Stimulated activated CD8-positive, alpha-beta memory T cell treated with anti-CD3 and anti-CD28 coated beads, Interleukin-4, amount 100 ng/mL, for 4 hours (primary cell): ENCODE data around the gene SLC25A41.
"Not testable (repeated sequence)": the region's sequence is repeated elsewhere in the genome, so short reads cannot be mapped to it uniquely, and the experiment has no call there.

Experiments used
- DNase-seq, 2 donors: peaks; one replicate each; pipeline ENCODE4 v3.0.0-alpha.2; 2020; ENCODE audit warnings: low read depth in 2 of 2, low spot score in 1 of 2

The SLC25A41 gene

DNA sequence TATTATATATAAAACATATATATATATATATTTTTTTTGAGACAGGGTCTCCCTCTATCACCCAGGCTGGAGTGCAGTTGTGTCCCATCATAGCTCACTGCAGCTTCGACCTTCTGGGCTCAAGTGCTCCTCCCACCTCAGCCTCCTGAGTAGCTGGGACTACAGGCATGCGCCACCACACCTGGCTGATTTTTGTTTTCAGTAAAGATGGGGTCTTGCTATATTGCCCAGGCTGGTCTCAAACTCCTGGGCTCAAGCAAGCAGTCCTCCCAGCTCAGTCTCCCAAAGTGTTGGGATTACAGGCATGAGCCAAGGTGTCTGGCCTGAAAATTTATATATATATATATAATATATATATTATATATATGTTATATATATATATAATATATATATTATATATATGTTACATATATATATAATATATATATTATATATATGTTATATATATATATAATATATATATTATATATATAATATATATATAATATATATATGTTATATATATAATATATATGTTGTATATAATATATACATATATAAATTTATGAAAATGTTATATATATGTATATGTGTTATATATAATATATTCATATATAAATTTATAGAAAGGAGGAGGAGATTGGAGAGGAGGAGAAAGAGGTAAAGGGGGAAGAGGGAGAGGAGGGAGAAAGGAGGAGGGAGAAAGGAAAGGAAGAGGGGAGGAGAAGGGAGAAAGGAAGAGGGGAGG is 4.7 kb downstream of the SLC25A41 start:
- not testable (repeated sequence) for DNase-seq

DNA sequence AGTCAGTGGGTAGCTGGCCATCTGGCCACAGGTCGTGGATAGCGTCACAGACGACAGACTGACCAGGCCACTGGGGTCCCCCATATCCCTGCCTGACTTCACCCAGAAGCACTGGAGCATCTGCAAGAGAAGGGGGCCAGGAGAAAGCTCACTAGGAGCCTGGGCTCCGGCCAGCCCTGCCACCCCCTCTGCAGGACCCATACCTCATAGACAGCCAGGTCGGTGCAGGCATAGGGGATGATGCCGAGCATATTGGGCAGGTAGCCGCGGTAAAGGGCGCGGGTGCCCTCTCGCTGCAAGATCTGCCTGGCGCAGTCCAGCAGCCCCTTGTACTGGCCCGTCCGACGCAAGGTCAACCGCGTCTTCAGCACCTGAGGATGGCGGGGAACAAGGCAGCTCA is 6.4 kb downstream of the SLC25A41 start:
- DNase-seq = no peak

DNA sequence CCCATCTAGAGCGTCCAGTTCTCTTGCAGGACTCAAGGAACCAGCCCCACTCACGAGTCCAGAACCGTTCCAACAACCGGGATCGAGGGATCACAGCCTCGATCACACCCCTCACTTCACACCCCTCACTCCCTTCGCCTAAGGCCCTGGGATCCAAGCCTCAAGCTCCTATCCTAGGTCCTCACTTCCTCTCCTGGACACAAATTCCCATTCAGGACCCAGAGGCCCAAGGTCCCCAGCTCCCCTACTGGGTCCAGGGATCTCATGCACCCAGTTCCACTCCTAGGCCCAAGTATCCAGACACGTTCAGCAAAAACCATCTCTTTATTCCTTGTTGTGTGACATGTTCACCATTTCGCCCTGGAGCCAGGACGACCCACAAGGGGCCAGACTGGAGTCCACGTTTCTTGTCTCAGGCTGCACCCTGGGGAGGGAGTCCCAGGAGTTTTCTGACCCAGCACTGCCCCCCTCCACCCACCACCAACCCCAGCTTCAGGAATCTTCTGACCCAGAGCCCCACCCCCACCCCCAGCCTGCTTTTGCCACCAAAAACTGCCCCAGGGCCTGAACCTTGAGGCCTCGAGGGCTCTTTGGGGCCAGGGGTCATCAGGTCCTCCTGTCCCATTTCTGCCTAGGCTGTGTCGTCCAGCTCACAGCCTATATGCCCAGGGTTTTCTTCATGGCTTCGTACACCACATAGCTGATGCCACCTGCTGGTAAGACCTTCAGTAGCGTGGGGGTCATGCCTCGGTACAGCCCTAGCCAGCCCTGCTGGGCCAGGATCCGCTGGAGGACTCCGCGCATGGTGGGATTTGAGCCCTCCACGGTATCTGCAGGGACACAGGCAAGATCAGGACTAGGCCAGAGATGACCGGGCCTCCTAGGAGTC is 7.6 kb downstream of the SLC25A41 start:
- DNase-seq = no peak

DNA sequence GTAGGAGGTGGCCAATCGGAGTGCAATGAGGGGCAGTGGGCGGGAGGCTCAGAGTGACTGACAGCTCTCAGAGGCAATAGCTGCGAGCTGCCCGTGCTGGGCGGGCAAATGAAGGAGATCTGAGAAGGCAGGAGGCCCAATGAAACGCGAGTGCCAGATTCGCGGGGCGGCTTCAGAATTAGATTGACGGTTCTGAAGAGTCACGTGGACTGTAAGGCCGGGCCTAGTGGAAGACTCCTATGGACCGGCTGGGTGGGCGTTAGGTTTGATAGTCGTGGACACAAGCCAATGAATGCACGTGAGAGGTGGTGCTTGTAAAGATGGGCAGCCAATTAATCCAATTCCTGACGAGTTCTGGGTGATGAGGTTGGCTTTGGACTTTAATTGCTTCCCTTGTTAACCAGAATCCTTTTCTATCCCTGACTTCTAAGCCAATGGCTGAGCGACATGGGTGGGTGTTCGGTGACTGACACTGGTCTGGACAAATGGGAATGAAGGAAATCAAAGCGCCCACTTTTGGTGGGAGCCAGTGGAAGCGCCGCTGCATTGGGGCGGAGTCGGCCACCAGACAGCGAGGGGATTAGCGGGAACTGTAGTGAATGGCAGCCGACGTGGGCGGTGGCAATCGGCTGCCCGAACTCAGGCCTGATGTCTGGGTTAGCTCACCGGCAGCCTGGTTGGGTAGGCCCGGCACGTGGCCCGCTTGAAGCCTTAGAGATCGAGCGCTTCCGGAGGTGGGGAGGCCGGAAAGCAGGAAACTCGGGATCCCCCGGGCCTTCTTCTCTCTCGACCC is 8.4 kb downstream of the SLC25A41 start:
- peak; percentile 96 to 99 for DNase-seq

DNA sequence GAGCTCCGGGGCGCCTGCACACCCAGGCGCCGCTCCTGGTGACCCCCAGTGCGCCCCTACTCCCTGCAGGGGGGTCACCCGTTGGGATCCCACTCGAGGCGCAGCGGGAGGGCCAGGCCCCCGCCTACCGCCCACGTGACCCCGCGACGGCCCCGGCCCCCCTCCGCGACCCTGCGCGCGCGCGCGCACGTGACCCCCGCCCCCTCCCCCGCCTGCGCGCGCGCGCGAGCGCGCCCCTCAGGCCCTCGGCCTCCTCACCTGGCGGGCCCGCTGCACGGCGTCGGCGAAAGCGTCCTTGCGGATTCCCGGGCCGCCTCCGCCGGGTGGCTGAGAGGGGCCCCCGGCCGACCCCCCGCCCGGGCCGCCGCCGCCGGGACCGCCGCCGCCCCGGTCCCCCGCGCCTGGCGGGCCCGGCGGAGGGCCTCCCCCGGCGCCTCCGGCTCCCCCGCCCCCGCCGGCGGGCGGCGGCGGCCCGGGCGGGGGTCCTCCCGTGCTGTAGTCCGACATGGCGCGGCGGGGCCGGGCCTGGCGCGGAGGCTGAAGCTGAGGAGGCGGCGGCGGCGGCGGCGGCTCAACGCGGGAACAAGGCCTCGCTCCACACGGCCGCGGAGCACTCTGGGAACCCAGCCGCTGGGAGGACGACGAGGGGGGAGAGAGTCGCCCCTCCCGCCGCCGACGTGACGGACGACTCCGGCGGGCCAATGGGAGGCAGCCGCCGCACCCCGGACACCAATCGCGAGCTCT is 9.2 kb downstream of the SLC25A41 start, which contains the start of gene KHSRP:
TSS of gene KHSRP (minus strand) at position 617 of the 744 bp plus-strand sequence. CDS start at position 507, 110 bp downstream.
- DNase-seq = no peak

DNA sequence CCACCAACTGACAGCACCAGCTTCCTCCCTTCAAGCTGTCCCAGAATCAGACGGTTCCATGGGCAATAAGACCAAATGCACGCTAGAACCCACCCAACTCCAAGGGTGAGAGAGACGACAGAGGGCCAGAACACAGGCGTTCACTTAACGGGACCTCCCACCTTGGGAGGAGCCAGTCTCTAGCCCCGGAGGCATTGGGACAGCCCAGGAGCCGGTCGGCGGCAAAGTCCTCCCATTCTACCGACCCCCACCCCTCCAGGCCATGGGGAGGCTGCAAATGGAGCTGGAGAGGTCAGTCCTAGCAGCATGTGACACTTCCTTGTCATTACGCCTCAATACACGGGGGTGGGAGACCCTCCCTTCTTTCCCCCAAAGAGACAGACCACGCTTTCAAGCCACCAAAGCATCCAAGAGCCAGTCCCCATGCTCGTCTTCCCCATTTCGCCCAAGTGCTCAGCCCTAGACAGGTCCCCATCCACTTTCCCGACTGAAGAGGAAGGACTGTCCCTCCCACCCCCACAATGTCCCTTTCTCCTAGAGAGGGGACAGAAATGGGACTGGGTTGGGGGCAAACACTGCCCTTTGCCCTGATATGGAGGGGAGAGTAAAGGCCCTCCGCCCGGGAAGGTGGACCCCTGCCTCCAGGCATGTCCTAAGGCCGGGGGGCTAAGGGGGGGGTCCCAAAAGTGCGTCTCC is 9.9 kb downstream of the SLC25A41 start:
- DNase-seq = no peak

DNA sequence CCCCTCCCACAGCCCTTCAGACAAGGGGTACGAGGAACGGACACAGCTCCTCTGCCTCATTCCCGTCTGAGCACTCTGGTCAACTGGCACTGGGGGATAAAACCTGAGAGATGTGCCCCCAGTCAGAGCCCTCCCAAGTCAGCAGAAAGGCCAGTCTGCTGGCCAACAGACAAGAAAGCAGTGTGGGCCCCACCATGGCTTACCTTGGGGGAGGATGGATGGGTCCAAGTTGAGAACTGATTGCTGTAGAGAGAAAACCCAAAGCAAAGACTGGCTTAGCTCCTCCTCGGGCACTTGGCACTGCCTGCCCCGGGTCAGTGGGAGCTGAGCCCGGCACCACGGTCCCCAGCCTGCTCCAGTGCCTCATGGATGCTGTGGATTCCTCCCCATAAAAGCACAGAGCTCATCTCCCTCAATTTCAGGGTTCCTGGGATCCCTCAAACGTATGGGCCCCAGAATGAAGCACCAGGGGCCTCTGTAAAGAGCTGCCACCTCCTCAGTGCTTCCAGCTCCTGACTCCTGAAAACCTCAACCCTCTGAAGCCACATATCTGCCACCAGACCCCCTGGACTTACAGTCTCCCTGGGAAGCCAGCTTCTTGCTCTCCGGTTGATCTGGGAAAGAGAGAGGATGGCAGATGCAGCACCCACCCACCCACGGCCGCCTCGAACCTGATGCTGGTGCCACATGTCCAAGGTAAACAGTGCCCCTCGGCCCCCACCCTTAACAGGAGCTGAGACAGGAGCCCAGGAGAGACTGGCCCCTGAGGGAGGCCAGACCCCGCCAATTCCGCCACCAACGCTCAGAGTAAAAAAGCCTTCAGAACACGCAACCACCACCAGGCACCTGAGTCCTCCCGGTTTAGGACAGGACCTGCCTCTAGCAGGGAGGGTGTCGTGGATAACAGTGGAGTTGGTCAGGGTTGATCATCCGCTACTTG is 12.2 kb downstream of the SLC25A41 start:
- DNase-seq = no peak

DNA sequence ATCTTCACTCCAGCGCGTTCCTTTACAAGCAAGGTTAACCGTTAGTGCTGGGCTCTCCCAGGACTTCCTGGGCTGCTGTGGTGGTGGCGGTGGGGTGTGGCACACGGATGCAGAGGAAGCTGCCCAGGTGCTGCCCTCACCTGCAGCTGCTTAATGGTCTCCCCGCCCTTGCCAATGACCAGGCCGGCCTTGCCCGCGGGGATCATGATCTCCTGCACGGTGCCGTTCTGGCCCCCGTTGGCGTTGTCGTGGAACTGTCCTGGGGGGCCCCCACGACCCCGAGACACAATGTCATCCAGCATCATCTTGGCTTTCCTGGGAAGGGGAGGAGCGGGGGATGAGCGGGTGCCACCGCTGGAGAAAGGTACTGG is 15.0 kb downstream of the SLC25A41 start:
- no peak for DNase-seq

DNA sequence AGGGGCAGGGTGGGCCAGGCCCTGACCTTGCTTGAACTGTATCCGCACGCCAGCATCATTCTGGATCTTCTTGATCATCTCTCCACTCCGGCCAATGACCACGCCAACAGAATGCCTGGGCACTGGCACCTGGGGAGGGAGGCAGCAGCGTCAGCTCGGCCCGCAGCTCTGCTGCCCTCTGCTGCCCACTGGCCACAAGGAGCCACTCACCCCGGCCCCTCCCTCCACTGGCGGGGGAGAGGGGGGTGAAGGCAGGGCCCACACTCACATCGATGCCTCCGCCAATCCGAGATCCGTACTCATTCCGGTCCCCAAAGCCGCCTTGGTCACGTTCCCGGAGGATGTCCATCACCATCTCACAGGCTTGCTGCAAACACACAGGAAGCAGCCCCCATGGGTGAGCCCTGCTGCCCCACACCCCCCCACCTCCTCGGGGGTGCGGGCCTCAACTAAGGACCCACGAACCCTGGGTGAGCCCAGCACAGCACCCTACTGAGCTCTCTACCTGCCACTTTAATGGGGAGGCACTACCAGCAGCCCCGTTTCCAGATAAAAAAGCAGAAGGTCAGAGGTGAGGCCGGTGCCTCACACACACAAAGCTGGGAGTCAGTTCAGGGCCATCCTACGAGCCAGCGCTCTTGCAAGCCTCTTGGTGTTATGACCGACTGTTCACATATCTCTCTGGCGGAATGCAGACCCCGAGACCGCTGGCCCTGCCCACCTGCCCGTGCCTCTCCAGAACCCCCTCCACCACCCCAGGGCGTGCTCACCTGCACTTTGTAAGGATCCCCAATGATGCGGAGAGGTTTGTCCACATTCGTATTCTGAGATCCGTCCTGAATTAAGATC is 15.6 kb downstream of the SLC25A41 start:
- DNase-seq = no peak

DNA sequence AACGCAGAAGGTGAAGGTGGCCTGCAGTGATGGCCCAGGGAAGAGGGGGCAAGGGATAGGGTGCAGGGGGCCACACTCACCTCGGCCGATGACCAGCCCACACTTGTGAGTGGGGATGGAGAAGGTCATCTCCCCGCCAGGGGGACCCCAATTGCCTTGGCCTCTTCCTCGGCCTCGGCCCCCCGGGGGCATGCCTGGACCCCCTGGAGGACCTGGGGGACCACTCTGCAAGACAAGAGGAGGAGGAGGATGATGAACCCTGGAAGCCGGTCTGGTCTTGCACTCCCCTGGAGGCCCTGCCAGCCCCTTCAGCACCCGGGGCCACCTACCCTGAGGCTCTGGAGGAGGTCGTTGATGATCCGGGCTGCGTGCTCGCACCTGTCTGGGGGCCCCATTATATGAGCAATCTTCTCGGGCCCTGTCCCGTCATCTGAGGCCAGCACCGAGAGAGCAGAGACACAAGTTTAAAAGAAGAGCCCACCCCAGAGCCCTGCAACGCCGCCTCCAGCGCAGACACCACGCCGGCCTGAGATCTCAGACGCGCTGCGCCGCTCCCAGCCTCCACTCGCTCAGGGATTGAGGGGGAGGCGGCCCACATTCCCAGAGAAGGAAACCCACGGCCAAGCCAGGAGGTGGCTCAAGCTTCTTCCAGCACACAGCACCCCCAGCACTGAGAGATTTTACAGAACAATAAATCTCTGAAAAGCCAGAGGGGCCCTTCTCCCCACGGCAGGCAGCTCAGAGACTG is 16.7 kb downstream of the SLC25A41 start:
- no peak for DNase-seq

DNA sequence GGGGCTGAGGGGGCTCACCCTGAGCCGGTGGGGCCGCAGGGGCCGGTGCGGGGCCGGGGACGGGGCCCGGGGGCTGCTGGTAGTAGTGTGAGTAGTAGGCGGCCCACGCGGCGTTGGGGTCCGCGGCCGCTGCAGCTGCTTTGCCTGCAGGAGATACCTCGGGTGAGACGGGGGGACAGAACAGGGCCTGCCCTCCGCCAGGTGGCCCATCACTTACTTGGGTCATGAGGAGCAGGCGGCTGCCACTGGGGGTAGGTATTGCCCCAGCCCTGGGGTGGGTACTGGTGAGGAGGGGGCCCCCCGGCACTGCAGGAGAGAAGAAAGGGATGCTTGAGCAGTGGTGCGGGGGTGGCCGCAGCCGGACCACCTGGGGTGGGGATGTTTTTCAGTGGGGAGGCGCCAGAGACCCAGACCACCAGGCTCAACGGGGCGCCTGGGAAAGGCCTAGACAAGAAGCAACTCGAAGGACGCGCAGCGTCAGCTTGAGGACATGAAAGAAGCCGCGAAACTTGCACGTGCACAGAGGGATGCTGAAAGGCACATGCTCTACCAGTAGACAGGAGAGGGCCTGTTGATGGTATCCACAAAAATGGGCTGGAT is 17.9 kb downstream of the SLC25A41 start:
- no peak for DNase-seq

DNA sequence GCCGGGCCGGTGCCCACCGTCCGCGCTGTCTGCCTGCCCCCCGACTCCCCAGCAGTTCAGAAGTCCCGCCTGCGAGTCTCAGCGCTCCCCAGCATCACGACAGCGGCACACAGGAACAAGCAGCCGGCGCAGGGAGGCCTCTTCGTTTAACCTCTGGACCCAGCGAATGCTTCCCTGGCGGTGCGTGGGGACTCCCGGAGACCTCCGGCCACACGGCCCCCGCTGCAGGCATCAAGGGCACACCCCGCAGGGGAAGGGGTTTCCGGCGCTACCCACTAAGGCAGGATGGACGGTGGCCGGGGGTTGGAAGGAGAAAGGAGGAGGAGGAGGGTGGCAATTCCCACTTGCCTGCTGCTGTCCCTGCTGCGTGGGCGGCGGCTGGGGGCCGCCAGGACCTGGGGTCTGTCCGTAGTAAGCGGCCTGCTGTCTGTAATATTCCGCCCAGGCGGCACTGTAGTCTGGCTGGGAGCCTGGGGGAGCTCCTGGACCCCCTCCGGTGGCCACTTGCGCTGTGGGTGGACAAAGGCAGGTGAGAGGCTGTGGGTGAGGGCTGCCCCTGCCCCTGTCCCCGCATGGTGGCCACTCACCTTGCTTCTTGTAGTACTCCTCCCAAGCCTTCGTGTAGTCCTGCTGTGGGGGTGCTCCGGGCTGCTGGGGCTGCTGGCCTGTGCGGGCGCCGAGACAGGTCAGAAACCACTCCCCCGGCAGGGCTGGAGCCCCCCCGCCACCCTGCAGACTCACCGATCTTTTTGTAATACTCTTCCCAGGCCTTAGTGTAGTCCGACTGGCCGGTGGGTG is 18.6 kb downstream of the SLC25A41 start:
- DNase-seq = no peak

DNA sequence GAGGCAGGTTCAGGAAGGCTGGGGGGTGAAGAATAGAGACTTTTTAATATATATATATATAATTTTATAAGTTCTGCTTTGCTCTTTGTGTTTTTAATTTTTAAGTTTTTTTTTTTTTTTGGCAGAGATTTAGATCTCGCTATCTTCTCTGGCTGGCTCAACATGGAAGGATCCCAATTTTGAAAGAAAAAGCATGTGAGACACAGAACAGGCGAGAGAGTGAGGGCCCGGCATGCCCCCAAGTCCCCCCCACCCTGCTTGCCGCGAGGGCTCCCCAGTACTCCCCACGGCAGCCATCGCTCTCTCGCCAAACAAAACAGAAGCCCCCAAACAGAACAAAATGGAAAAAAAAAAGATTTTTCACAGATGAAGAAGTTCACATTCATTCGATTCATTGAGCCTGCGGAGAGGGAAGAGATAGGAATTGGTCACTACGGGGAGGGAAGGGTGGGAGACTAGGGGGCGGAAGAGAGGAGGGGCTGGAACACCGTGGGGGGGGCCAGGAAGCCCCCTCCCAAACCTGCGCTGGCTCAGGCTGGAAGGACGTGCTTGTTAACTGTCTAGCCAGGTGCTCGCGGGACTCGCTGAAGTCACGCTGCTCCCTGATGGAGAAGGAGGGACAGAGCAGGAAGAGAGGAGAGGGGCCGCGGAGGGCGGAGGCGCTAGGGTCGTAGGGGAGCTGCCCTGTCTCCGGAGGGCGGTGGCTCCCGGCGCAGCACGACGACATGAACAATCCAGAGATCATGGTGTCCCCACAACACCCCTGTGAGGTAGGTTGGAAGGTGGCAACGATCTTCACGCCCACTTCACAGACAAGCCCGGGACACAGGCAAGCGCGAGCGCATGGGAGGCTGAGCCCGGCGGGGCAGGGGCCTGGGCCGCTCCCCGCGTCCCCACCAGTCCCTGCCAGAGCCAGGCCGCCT is 19.6 kb downstream of the SLC25A41 start:
- DNase-seq = no peak

DNA sequence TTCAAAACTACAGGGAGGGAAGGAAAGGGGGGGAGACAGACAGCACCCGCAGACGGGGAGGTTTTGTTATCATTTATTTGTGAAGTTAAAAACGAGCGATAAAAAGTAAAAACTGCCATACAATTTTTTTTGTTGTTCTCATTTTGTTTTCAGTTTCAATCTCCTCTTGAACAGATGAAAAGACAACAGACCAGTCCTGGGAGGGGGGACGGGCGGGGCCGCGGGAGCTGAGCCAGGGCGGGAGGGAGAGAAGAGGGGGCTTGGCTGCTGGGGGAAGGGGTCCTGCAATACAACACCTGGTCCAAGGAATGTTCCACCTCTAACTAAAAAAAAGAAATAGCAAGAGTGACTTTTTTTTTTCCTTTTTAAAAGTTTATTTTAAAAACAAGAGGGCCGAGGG is 20.3 kb downstream of the SLC25A41 start:
- DNase-seq = no peak

DNA sequence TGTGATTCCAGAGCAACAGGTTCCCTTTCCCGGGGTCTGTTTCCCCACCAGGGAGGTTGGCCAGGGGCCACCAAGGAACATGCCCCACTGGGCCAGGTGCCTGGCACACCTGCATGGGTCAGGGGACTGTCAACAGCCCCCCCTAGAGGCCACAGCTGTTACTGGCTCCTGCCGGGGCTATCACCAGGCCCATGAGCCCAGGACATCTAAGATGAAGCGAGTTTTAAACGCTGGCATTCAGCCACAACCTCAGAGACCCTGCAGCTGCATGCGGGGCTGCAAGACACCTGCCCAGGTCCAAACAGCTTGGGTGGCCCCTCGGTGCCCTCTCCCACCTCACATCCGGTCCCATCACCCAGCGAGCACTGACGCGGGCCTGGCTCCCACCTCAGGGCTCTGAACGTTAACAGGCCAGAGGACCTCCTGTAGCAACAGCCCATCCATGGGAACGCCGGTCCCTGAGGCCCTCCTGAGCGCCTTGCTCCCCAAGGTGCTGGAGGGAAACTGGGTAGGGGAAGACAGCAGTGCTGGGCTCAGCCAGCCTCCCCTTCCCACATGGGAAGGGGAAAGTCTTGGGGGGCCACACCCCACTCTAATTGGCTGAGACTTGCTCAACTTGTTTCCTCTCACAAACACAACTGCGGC is 21.0 kb downstream of the SLC25A41 start:
- DNase-seq = no peak
